HepG2 (cell line): Measurements from ENCODE around the gene METTL26. TPM values are rescaled to one million over a fixed set of nuclear protein-coding genes. Genes with fewer than 3 reads are reported as not detected.

Experiments
- CBFB ChIP-seq: sonication (generic); formaldehyde crosslinking; IDR thresholded peaks from 2 replicates; pipeline ENCODE4 v1.4.0; 2020; ENCODE audit warnings: missing genetic modification reagents
- FOSL2 ChIP-seq: sonication (generic); formaldehyde crosslinking; IDR thresholded peaks from 2 replicates; pipeline ENCODE4 v1.4.0; 2020; ENCODE audit warnings: missing genetic modification reagents
- HNRNPUL1 ChIP-seq: fragments of 200-400 bp; formaldehyde crosslinking; IDR thresholded peaks from 2 replicates; pipeline ENCODE4 v1.6.1; 2017; ENCODE audit warnings: low read depth, mild to moderate bottlenecking, low read length, moderate library complexity
- POLR2AphosphoS5 ChIP-seq: IDR thresholded peaks from 2 replicates; pipeline ENCODE4 v1.6.1; 2012; ENCODE audit warnings: low read depth, low read length
- ZNF138 ChIP-seq: sonication (generic); formaldehyde crosslinking; IDR thresholded peaks from 2 replicates; pipeline ENCODE4 v1.5.0; 2020; ENCODE audit warnings: mild to moderate bottlenecking, low read depth, missing genetic modification reagents
- ZNF256 ChIP-seq: sonication (generic); formaldehyde crosslinking; conservative IDR thresholded peaks from 2 replicates; pipeline ENCODE4 v1.4.0; 2020; ENCODE audit warnings: missing genetic modification reagents
- ZNF629 ChIP-seq: sonication (generic); formaldehyde crosslinking; conservative IDR thresholded peaks from 2 replicates; pipeline ENCODE4 v1.5.0; 2020; ENCODE audit warnings: missing genetic modification reagents
- ZSCAN25 ChIP-seq: sonication (generic); formaldehyde crosslinking; IDR thresholded peaks from 2 replicates; pipeline ENCODE4 v1.8.0; 2022; ENCODE audit warnings: mild to moderate bottlenecking, missing genetic modification reagents
- polyA plus RNA-seq, 8 experiments: library from polyadenylated mRNA; depleted of rRNA in 3 of 8; stranded (reverse) in 7 of 8; unstranded in 1 of 8; fragments of >200 nt; fragmentation: Illumina TruSeq in 4 of 8; extraction: Trizol in 4 of 8; gene quantifications; 2 replicates each; pipeline versions ENCODE4 v1.2.1 to v1.2.3, GENCODE V29; 2011 to 2016; ENCODE audit warnings: low read depth in 4 of 8, missing spikeins in 1 of 8, mixed read lengths in 1 of 8; ENCODE audit not compliant: insufficient read depth in 1 of 8
- total RNA-seq, 5 experiments: library from RNA; depleted of rRNA; stranded (reverse); fragments of >200 nt; fragmentation: Illumina TruSeq; extraction: Trizol; gene quantifications; 2 replicates each; pipeline ENCODE4 v1.2.3, GENCODE V29; 2016; ENCODE audit warnings: low read depth in 1 of 5
- TF ChIP-seq, protein P1 (sequence below): sonication (generic); formaldehyde crosslinking; IDR thresholded peaks from 2 replicates; pipeline ENCODE4 v1.4.0; 2020; ENCODE audit warnings: mild to moderate bottlenecking, missing genetic modification reagents
- TF ChIP-seq, protein P2 (sequence below): sonication (generic); formaldehyde crosslinking; IDR thresholded peaks from 2 replicates; pipeline ENCODE4 v1.9.0; 2022; ENCODE audit warnings: low read depth, missing genetic modification reagents
- TF ChIP-seq, protein P3 (sequence below): IDR thresholded peaks from 2 replicates; pipeline ENCODE4 v1.4.0; 2020; ENCODE audit warnings: mild to moderate bottlenecking, missing genetic modification reagents
- TF ChIP-seq, protein P4 (sequence below): sonication (generic); formaldehyde crosslinking; IDR thresholded peaks from 2 replicates; pipeline ENCODE4 v1.4.0; 2020; ENCODE audit warnings: low read depth, missing genetic modification reagents
- TF ChIP-seq, protein P5 (sequence below): IDR thresholded peaks from 2 replicates; pipeline ENCODE4 v1.6.1; 2016; ENCODE audit warnings: mild to moderate bottlenecking, missing biosample characterization, missing genetic modification reagents
- TF ChIP-seq, protein P6 (sequence below): sonication (generic); formaldehyde crosslinking; IDR thresholded peaks from 2 replicates; pipeline ENCODE4 v1.4.0; 2020; ENCODE audit warnings: missing genetic modification reagents

METTL26 gene
- total and polyA plus RNA-seq, 2 of the 13 experiments (the other 11 are each of a cell fraction or from before 2014, with no cell fraction given): 65.5 to 70.1 TPM

DNA sequence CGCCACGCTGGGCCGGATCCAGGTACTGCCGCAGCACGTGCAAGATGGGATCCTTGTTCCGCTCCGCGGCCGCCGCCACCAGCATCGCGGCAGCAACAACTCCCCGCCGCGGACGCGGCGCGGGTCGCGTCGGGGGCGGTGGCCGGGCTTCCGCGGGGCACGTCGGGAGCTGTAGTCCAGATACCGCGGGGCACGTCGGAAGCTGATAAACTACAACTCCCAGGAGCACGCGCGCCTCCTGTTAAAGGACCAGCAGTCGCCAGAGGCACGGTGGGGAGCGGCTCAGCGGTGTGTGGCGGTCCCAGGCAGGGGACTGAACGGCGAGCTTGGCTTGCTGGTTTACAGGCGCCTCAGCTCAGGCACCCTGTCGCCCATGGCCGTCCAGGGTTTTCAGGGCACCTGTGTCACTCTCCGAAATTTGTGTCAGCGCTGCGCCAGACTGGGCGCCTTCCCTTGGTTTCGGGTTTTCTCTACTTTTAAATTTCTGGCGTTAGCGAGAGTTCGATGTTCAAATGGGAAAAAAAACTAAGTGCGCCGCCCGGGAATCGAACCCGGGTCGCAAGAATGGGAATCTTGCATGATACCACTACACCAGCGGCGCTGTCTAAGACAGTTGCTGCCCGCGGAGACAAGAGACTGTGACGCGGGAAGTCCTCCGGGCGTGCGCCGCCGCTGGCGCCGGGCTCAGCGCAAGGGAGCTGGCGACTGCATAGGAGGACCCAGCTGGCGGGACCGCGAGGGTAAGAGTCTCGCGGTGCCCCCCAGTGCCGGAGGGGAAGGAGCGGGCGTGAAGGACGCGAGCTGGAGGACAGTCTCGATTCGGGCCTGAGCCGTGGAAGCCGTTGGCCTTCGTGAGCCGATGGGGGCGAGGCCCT, at the start of gene METTL26 (continued):
- TF ChIP-seq, protein P1, sequence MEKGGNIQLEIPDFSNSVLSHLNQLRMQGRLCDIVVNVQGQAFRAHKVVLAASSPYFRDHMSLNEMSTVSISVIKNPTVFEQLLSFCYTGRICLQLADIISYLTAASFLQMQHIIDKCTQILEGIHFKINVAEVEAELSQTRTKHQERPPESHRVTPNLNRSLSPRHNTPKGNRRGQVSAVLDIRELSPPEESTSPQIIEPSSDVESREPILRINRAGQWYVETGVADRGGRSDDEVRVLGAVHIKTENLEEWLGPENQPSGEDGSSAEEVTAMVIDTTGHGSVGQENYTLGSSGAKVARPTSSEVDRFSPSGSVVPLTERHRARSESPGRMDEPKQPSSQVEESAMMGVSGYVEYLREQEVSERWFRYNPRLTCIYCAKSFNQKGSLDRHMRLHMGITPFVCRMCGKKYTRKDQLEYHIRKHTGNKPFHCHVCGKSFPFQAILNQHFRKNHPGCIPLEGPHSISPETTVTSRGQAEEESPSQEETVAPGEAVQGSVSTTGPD: no peak
- TF ChIP-seq, protein P2, sequence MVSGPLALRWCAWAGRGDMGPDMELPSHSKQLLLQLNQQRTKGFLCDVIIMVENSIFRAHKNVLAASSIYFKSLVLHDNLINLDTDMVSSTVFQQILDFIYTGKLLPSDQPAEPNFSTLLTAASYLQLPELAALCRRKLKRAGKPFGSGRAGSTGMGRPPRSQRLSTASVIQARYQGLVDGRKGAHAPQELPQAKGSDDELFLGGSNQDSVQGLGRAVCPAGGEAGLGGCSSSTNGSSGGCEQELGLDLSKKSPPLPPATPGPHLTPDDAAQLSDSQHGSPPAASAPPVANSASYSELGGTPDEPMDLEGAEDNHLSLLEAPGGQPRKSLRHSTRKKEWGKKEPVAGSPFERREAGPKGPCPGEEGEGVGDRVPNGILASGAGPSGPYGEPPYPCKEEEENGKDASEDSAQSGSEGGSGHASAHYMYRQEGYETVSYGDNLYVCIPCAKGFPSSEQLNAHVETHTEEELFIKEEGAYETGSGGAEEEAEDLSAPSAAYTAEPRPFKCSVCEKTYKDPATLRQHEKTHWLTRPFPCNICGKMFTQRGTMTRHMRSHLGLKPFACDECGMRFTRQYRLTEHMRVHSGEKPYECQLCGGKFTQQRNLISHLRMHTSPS (CRISPR knock-in tag): no peak; the same call in 1 of the 2 replicates
- peak; percentile 80; the same call in 1 of the 2 replicates for TF ChIP-seq CBFB (CRISPR knock-in tag)
- TF ChIP-seq, protein P3, sequence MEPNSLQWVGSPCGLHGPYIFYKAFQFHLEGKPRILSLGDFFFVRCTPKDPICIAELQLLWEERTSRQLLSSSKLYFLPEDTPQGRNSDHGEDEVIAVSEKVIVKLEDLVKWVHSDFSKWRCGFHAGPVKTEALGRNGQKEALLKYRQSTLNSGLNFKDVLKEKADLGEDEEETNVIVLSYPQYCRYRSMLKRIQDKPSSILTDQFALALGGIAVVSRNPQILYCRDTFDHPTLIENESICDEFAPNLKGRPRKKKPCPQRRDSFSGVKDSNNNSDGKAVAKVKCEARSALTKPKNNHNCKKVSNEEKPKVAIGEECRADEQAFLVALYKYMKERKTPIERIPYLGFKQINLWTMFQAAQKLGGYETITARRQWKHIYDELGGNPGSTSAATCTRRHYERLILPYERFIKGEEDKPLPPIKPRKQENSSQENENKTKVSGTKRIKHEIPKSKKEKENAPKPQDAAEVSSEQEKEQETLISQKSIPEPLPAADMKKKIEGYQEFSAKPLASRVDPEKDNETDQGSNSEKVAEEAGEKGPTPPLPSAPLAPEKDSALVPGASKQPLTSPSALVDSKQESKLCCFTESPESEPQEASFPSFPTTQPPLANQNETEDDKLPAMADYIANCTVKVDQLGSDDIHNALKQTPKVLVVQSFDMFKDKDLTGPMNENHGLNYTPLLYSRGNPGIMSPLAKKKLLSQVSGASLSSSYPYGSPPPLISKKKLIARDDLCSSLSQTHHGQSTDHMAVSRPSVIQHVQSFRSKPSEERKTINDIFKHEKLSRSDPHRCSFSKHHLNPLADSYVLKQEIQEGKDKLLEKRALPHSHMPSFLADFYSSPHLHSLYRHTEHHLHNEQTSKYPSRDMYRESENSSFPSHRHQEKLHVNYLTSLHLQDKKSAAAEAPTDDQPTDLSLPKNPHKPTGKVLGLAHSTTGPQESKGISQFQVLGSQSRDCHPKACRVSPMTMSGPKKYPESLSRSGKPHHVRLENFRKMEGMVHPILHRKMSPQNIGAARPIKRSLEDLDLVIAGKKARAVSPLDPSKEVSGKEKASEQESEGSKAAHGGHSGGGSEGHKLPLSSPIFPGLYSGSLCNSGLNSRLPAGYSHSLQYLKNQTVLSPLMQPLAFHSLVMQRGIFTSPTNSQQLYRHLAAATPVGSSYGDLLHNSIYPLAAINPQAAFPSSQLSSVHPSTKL (CRISPR knock-in tag): no peak; the same call in 1 of the 2 replicates
- no peak; the same call in none of the 2 replicates for TF ChIP-seq ZNF256 (CRISPR knock-in tag)
- TF ChIP-seq, protein P4, sequence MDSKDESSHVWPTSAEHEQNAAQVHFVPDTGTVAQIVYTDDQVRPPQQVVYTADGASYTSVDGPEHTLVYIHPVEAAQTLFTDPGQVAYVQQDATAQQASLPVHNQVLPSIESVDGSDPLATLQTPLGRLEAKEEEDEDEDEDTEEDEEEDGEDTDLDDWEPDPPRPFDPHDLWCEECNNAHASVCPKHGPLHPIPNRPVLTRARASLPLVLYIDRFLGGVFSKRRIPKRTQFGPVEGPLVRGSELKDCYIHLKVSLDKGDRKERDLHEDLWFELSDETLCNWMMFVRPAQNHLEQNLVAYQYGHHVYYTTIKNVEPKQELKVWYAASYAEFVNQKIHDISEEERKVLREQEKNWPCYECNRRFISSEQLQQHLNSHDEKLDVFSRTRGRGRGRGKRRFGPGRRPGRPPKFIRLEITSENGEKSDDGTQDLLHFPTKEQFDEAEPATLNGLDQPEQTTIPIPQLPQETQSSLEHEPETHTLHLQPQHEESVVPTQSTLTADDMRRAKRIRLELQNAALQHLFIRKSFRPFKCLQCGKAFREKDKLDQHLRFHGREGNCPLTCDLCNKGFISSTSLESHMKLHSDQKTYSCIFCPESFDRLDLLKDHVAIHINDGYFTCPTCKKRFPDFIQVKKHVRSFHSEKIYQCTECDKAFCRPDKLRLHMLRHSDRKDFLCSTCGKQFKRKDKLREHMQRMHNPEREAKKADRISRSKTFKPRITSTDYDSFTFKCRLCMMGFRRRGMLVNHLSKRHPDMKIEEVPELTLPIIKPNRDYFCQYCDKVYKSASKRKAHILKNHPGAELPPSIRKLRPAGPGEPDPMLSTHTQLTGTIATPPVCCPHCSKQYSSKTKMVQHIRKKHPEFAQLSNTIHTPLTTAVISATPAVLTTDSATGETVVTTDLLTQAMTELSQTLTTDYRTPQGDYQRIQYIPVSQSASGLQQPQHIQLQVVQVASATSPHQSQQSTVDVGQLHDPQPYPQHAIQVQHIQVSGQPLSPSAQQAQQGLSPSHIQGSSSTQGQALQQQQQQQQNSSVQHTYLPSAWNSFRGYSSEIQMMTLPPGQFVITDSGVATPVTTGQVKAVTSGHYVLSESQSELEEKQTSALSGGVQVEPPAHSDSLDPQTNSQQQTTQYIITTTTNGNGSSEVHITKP: no peak
- peak; percentile 79 for TF ChIP-seq POLR2AphosphoS5
- no peak for TF ChIP-seq HNRNPUL1
- TF ChIP-seq, protein P5, sequence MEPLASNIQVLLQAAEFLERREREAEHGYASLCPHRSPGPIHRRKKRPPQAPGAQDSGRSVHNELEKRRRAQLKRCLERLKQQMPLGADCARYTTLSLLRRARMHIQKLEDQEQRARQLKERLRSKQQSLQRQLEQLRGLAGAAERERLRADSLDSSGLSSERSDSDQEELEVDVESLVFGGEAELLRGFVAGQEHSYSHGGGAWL (CRISPR knock-in tag): peak; percentile 87; the same call in 1 of the 2 replicates
- no peak for TF ChIP-seq ZSCAN25 (CRISPR knock-in tag)
- TF ChIP-seq ZNF629 (CRISPR knock-in tag): no peak; the same call in 1 of the 2 replicates
- TF ChIP-seq, protein P6, sequence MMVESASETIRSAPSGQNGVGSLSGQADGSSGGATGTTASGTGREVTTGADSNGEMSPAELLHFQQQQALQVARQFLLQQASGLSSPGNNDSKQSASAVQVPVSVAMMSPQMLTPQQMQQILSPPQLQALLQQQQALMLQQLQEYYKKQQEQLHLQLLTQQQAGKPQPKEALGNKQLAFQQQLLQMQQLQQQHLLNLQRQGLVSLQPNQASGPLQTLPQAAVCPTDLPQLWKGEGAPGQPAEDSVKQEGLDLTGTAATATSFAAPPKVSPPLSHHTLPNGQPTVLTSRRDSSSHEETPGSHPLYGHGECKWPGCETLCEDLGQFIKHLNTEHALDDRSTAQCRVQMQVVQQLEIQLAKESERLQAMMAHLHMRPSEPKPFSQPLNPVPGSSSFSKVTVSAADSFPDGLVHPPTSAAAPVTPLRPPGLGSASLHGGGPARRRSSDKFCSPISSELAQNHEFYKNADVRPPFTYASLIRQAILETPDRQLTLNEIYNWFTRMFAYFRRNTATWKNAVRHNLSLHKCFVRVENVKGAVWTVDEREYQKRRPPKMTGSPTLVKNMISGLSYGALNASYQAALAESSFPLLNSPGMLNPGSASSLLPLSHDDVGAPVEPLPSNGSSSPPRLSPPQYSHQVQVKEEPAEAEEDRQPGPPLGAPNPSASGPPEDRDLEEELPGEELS (CRISPR knock-in tag): no peak; the same call in 1 of the 2 replicates
- TF ChIP-seq FOSL2 (CRISPR knock-in tag): peak; percentile 16; the same call in 1 of the 2 replicates
- no peak for TF ChIP-seq ZNF138
